ENCODE results near the gene VWF.
"Not testable (repeated sequence)": the region's sequence is repeated elsewhere in the genome, so short reads cannot be mapped to it uniquely, and the experiment has no call there.

Gene VWF

GRCh38 chr12:6124411-6125309 is at the start of gene VWF:
VWF (minus strand) TSS chr12:6124670; CDS start chr12:6123196, 1,474 bp downstream.
- DNase-seq: no peak

GRCh38 chr12:6172862-6173261 is 48.4 kb upstream of the VWF start:
- DNase-seq: no peak

- DNase-seq: no peak
These were observed 47.6 kb upstream of the VWF start for GRCh38 chr12:6172086-6172485.

GRCh38 chr12:6171409-6172015 is 47.0 kb upstream of the VWF start:
- DNase-seq: no peak

GRCh38 chr12:6167327-6168280 is 43.1 kb upstream of the VWF start:
- DNase-seq: peak; percentile 19 to 80

GRCh38 chr12:6166808-6167207 is 42.3 kb upstream of the VWF start:
- DNase-seq: no peak

- DNase-seq: no peak
These were observed 40.9 kb upstream of the VWF start for GRCh38 chr12:6165395-6165794.

GRCh38 chr12:6163416-6164060 is 39.1 kb upstream of the VWF start:
- no peak for DNase-seq

GRCh38 chr12:6161124-6161882 is 36.8 kb upstream of the VWF start:
- no peak for DNase-seq

- DNase-seq: not testable (repeated sequence)
These were observed 35.7 kb upstream of the VWF start for GRCh38 chr12:6160049-6160649.

GRCh38 chr12:6159166-6160011 is 34.9 kb upstream of the VWF start:
- not testable (repeated sequence) for DNase-seq

- DNase-seq: no peak
These were observed 34.3 kb upstream of the VWF start for GRCh38 chr12:6158749-6159148.

- no peak for DNase-seq
These were observed 33.8 kb upstream of the VWF start for GRCh38 chr12:6158255-6158654.

GRCh38 chr12:6157482-6157881 is 33.0 kb upstream of the VWF start:
- DNase-seq: no peak

GRCh38 chr12:6154730-6155459 is 30.4 kb upstream of the VWF start:
- no peak for DNase-seq

- DNase-seq: not testable (repeated sequence)
These were observed 24.3 kb upstream of the VWF start for GRCh38 chr12:6148722-6149121.

GRCh38 chr12:6148061-6148460 is 23.6 kb upstream of the VWF start:
- DNase-seq: no peak

GRCh38 chr12:6146951-6147350 is 22.5 kb upstream of the VWF start:
- DNase-seq: no peak

- DNase-seq: no peak
These were observed 22.0 kb upstream of the VWF start for GRCh38 chr12:6146509-6146908.

GRCh38 chr12:6145564-6145963 is 21.1 kb upstream of the VWF start:
- DNase-seq: no peak

Measured in CD4-positive, alpha-beta T cell treated with Interleukin-1 beta for 1 hour (primary cell).